Colonic mucosa (tissue), 4 donors: ENCODE data around the gene ELANE. TPM values are rescaled to one million over a fixed set of nuclear protein-coding genes. Genes with fewer than 3 reads are reported as not detected.
A peak's percentile ranks its signal among the peaks of the same experiment; 100 is the strongest.
"Not testable (repeated sequence)": the region's sequence is repeated elsewhere in the genome, so short reads cannot be mapped to it uniquely, and the experiment has no call there.

Experiments
- DNase-seq: peaks from one replicate; pipeline ENCODE4 v3.0.0-alpha.2; 2020
- H3K27ac ChIP-seq: fragments of 200-600 bp; one replicate; pipeline ENCODE4 v1.8.0; 2021
- H3K27me3 ChIP-seq: fragments of 200-600 bp; one replicate; pipeline ENCODE4 v1.8.0; 2021
- H3K36me3 ChIP-seq: fragments of 200-600 bp; one replicate; pipeline ENCODE4 v1.8.0; 2021
- H3K4me1 ChIP-seq: fragments of 200-600 bp; one replicate; pipeline ENCODE4 v1.8.0; 2021; ENCODE audit warnings: mild to moderate bottlenecking
- H3K4me3 ChIP-seq: fragments of 200-600 bp; one replicate; pipeline ENCODE4 v1.8.0; 2021
- H3K9ac ChIP-seq, 2 donors: one replicate each; pipeline ENCODE4 v1.7.0; 2013; ENCODE audit warnings: control low read depth in 2 of 2, low read depth in 2 of 2, low read length in 2 of 2
- H3K9me3 ChIP-seq: fragments of 200-600 bp; one replicate; pipeline ENCODE4 v1.8.0; 2021
- CTCF ChIP-seq: fragments of 200-600 bp; IDR thresholded peaks from one replicate; pipeline ENCODE4 v1.8.0; 2022; ENCODE audit warnings: antibody characterized with exemption, mild to moderate bottlenecking
- intact Hi-C: fragments of 100-400 bp; cut with DNase I; formaldehyde crosslinking; loops from one replicate; pipeline ENCODE4 v1.14.1; 2022
- total RNA-seq, 2 donors: library from RNA; stranded (reverse); fragmentation: NEBNext Ultra II Directional in 1 of 2; extraction: Animal tissue kit (Norgen Biotek cat#: 25700) in 1 of 2; gene quantifications; one replicate each; pipeline ENCODE4 v1.2.1, GENCODE V29; 2021
- donor health status: healthy.
- donor health status: DM: no; HTN: no; CAD: no.
- donor health status: DM: no; HTN: no; CAD: no.

The ELANE gene
- total RNA-seq, 2 donors from 2014 or later = not detected

GRCh38 chr19:815775-816499 is 36.2 kb upstream of the ELANE start:
- intact Hi-C loops = no loop called here
- H3K4me3 ChIP-seq = no peak overlapping the region
- H3K36me3 ChIP-seq = peaks cover 4% of the 10 kb centered on the region
- no peak for TF ChIP-seq CTCF
- no peaks in the 10 kb centered on the region for H3K4me1 ChIP-seq
- DNase-seq = no peak
- no peaks in the 10 kb centered on the region for H3K27me3 ChIP-seq
- no peak overlapping the region for H3K9ac ChIP-seq
- H3K27ac ChIP-seq = no peak overlapping the region
- H3K9me3 ChIP-seq = no peaks in the 10 kb centered on the region

- H3K36me3 ChIP-seq = no peaks in the 10 kb centered on the region
- no peak overlapping the region for H3K27ac ChIP-seq
- intact Hi-C loops = no loop called here
- no peak overlapping the region for H3K4me3 ChIP-seq
- H3K9me3 ChIP-seq = no peaks in the 10 kb centered on the region
- H3K27me3 ChIP-seq = peaks cover 4% of the 10 kb centered on the region
- TF ChIP-seq CTCF = no peak
- H3K9ac ChIP-seq = no peak overlapping the region
- no peaks in the 10 kb centered on the region for H3K4me1 ChIP-seq
- DNase-seq = no peak
Measured at GRCh38 chr19:816500-816857, 35.6 kb upstream of the ELANE start.

GRCh38 chr19:820212-820611 is 31.9 kb upstream of the ELANE start:
- intact Hi-C loops, H3K4me3 ChIP-seq: not testable (repeated sequence)

GRCh38 chr19:821231-821824 is 30.8 kb upstream of the ELANE start:
- TF ChIP-seq CTCF = no peak
- DNase-seq = no peak
- Histone ChIP-seq H3K9me3 (no peaks in the 10 kb centered on the region), H3K4me1 (no peaks in the 10 kb centered on the region), H3K36me3 (no peaks in the 10 kb centered on the region), H3K27ac (no peak overlapping the region), H3K4me3 (peak overlapping the region; percentile 7), H3K9ac (no peak overlapping the region), H3K27me3 (peaks cover 24% of the 10 kb centered on the region)
- intact Hi-C loops = no loop called here

More at GRCh38 chr19:820212-820611, 31.9 kb upstream of the ELANE start:
- not testable (repeated sequence) for H3K27ac ChIP-seq, H3K9ac ChIP-seq, H3K4me1 ChIP-seq, H3K36me3 ChIP-seq, DNase-seq, H3K9me3 ChIP-seq
- H3K27me3 ChIP-seq = peaks cover 24% of the 10 kb centered on the region

- no peak for TF ChIP-seq CTCF
- Histone ChIP-seq H3K27ac (no peak within 1 kb of the TSS), H3K36me3 (no peaks in the 10 kb centered on the region), H3K4me1 (no peaks in the 10 kb centered on the region), H3K27me3 (peaks cover 24% of the 10 kb centered on the region), H3K9me3 (no peaks in the 10 kb centered on the region), H3K4me3 (peak within 1 kb of the TSS; percentile 7), H3K9ac (no peak within 1 kb of the TSS)
- DNase-seq = no peak
- intact Hi-C loops = no loop called here
Measured at GRCh38 chr19:821825-822503, 30.1 kb upstream of the ELANE start, which contains the start of gene PLPPR3. TSS of gene PLPPR3 (minus strand) at chr19:821955. CDS start at chr19:821559, 396 bp downstream.
